Heart left ventricle (tissue), 13 donors: ENCODE results near the gene PPRC1.

ENCODE experiments used
- POLR2A ChIP-seq, 2 donors: fragments of 450-650 bp; IDR thresholded peaks; one replicate each; pipeline ENCODE4 v1.6.1; 2017; ENCODE audit warnings: antibody characterized with exemption in 2 of 2, mild to moderate bottlenecking in 2 of 2, moderate library complexity in 2 of 2
- TF ChIP-seq, protein P1 (sequence below), 12 donors: fragments of 200-600 bp; sonication (generic) in 4 of 12; IDR thresholded peaks; one replicate each; pipeline versions ENCODE4 v1.5.0 to v1.8.0; 2018 to 2022; ENCODE audit warnings: antibody characterized with exemption in 12 of 12, mild to moderate bottlenecking in 5 of 12
- donor health status: ischemic (EF 13 %, LVEDD 7.1; RV severe dilation, severe dysfunction).
- donor health status: DM: no; HTN: yes; CAD: no.
- donor health status: DM: no; HTN: no; CAD: no.
- donor health status: ischemic (EF 25% LVEDD 6.9; RV normal size, moderate dysfunction).
- donor health status: ischemic (EF 25% LVEDD 5.7; RV mildly dilated, moderate dysfunction).
- donor health status: ischemic (EF 35%, LVEDD 5.7; RV mildly dilated, moderate dysfunction).
- donor health status: nonischemic (EF 11% LVEDD 7.7; RV severe dilation, severe dysfunction).
- donor health status: DM: yes; HTN: yes; CAD: no.
- donor health status: PGD.
- donor health status: ischemic (EF 29% LVEDD 5.4; RV normal size, mild dysfunction).
- donor health status: nonischemic (EF 23%, LVEDD 6.1; RV moderate dilation, normal function).

DNA sequence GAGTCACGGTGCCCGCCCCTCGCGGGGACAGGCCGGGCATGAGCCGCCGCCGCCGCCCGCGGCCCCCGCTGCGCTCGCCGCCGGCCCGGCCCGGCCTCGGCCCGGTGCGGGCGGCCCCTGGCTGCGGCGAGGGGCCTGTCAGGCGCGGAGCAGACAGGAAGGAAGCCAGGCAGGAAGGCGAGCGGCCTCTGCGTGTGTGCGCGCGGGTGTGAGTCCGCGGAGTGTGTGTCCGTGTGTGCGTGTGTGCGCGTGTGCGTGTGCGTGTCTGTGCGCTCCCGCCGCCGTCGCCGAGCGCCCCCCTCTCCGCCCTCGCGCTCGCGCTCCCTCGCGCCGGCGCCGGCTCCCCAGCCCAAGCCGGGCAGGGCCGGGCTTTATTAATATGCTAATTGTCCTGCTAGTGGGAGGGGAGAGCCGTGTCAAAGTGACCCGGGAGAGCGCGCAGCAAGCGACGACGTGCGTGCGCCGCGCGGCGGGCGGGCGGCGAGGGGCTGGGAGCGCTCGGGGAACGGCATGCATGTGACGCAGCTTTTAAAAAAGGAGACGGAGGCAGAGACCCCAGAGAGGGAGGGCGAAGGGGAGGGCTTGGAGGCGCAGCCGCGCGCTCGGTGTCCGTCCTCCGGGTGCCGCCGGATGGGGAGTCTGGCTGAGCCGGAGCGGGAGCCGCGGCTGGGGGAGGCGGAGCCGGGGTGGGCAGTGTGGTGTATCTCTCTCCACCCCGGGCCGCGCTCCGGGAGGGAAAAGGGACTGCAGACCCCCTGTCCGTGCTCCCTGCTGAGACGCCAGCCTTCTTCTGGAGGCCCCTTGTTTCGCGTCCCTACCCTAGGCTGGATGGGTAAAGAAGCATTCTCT lies 12.5 kb upstream of the PPRC1 start, which contains the start of gene LDB1:
- TF ChIP-seq, protein P1, sequence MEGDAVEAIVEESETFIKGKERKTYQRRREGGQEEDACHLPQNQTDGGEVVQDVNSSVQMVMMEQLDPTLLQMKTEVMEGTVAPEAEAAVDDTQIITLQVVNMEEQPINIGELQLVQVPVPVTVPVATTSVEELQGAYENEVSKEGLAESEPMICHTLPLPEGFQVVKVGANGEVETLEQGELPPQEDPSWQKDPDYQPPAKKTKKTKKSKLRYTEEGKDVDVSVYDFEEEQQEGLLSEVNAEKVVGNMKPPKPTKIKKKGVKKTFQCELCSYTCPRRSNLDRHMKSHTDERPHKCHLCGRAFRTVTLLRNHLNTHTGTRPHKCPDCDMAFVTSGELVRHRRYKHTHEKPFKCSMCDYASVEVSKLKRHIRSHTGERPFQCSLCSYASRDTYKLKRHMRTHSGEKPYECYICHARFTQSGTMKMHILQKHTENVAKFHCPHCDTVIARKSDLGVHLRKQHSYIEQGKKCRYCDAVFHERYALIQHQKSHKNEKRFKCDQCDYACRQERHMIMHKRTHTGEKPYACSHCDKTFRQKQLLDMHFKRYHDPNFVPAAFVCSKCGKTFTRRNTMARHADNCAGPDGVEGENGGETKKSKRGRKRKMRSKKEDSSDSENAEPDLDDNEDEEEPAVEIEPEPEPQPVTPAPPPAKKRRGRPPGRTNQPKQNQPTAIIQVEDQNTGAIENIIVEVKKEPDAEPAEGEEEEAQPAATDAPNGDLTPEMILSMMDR (IDR thresholded peaks at IDR 0.05): peak in 7 of 12 donors; percentile 5 to 39 (median 21)
- peak; percentile 91 to 98 for TF ChIP-seq POLR2A (IDR thresholded peaks at IDR 0.05)
